ENCODE measurements around the gene SLC25A12. TPM values are rescaled to one million over a fixed set of nuclear protein-coding genes. Genes with fewer than 3 reads are reported as not detected.
A peak's percentile ranks its signal among the peaks of the same experiment; 100 is the strongest.

The SLC25A12 gene
- total RNA-seq, 1 donor = 26.8 TPM

DNA sequence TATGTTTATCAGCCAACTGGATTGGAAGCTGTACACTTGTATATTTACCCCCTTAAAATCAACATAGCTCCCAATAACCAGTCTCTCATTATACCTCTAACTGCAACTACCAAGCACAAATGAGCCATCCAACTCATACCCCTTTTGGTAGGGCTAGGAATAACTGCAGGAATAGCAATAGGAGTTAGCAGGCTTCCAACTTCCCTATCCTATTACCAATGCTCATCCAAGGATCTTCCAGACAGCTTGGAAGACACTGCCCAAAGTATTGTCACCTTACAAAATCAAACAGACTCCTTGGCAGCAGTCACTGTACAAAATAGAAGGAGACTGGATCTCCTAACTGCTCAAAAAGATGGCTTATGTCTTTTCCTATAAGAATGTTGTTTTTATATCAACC lies 61.6 kb downstream of the SLC25A12 start:
- Histone ChIP-seq H3K79me2 (ENCODE audit: insufficient read depth, low read length) (no peaks in the 10 kb centered on the region), H3K4me1 (ENCODE audit: insufficient read depth, low read length) (peaks cover 17% of the 10 kb centered on the region), H3K27me3 (ENCODE audit: insufficient read depth, low read length) (no peaks in the 10 kb centered on the region), H2AFZ (ENCODE audit: low read length) (no peak overlapping the region), H4K20me1 (ENCODE audit: insufficient read depth, low read length) (no peaks in the 10 kb centered on the region), H3K4me2 (ENCODE audit: insufficient read depth, low read length) (no peak overlapping the region), H3K36me3 (ENCODE audit: insufficient read depth, low read length) (peaks cover 41% of the 10 kb centered on the region), H3K4me3 (ENCODE audit: insufficient read depth, low read length) (no peak overlapping the region), H3K9me3 (ENCODE audit: low read depth, low read length) (peaks cover 9% of the 10 kb centered on the region), H3K27ac (ENCODE audit: low read depth, low read length) (no peak overlapping the region)
- TF ChIP-seq CTCF (IDR thresholded peaks at IDR 0.05; ENCODE audit: extremely low read depth, low read depth, low read length) = no peak
- no peak for DNase-seq (ENCODE audit: insufficient read length, low spot score, missing footprints)

DNA sequence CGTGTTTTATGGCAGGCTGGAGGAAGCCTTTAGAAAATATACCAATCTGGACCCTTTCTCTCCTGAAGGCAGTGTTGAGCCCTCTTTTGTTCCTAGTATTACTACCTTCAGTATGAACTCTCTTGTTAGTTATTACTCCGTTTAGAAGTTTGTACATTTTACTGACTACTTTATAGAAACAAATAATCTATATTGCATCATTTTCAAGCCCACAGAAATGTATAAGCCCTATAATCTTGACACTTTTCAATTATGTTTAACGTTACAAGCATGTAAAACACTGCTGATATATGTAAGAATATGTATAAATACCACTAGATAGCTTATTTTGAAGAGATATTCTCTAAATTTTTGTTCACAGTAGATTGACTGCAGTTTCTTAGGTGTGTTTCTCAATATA lies 64.0 kb downstream of the SLC25A12 start:
- no peaks in the 10 kb centered on the region for H3K27me3 ChIP-seq (ENCODE audit: insufficient read depth, low read length)
- no peak overlapping the region for H3K27ac ChIP-seq (ENCODE audit: low read depth, low read length)
- no peak overlapping the region for H3K4me3 ChIP-seq (ENCODE audit: insufficient read depth, low read length)
- H3K79me2 ChIP-seq (ENCODE audit: insufficient read depth, low read length) = no peaks in the 10 kb centered on the region
- H3K4me1 ChIP-seq (ENCODE audit: insufficient read depth, low read length) = no peaks in the 10 kb centered on the region
- H2AFZ ChIP-seq (ENCODE audit: low read length) = no peak overlapping the region
- TF ChIP-seq CTCF (IDR thresholded peaks at IDR 0.05; ENCODE audit: extremely low read depth, low read depth, low read length) = no peak
- H3K4me2 ChIP-seq (ENCODE audit: insufficient read depth, low read length) = no peak overlapping the region
- no peak for DNase-seq (ENCODE audit: insufficient read length, low spot score, missing footprints)
- H4K20me1 ChIP-seq (ENCODE audit: insufficient read depth, low read length) = no peaks in the 10 kb centered on the region
- H3K9me3 ChIP-seq (ENCODE audit: low read depth, low read length) = peaks cover 9% of the 10 kb centered on the region
- H3K36me3 ChIP-seq (ENCODE audit: insufficient read depth, low read length) = peaks cover 38% of the 10 kb centered on the region

- no peak for TF ChIP-seq CTCF (IDR thresholded peaks at IDR 0.05; ENCODE audit: extremely low read depth, low read depth, low read length)
- H3K4me1 ChIP-seq (ENCODE audit: insufficient read depth, low read length) = peaks cover 10% of the 10 kb centered on the region
Measured at GRCh38 chr2:171824086-171824485, 70.0 kb downstream of the SLC25A12 start.

DNA sequence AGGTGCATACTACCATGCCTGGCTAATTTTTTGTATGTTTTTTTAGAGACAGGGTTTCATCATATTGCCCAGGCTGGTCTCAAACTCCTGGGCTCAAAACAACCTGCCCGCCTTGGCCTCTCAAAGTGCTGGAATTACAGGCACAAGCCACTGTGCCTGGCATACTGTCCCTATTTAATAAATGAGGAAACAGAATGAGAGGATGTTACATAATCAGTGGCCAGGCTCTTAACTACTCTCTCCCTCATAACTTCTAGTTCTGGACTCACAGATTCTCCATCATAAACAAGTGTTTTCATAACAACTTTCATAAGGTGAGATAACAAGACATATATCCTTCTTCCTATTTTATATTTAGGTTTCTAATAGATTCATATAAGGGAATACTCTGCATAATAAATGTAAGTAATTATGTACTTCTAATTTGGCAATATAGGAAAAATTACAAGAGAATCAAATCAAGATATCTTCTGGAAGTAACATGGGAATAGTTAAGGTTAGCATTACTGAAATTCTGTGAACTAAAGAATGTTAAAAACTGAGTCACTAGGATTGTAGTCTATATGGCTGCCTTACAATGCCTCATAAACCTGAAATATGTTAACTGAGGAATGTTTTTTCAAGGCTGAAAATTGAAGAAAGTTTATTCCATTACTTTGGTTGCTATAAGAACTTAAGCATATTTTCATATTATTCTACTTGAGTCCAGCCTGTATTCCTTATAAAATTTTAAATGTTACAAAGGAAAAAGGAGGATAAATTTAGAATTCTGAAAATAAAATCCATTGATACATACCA lies 71.3 kb downstream of the SLC25A12 start:
- Histone ChIP-seq H3K4me2 (ENCODE audit: insufficient read depth, low read length) (no peak overlapping the region), H3K36me3 (ENCODE audit: insufficient read depth, low read length) (no peaks in the 10 kb centered on the region), H3K79me2 (ENCODE audit: insufficient read depth, low read length) (no peaks in the 10 kb centered on the region), H3K27me3 (ENCODE audit: insufficient read depth, low read length) (no peaks in the 10 kb centered on the region), H3K4me3 (ENCODE audit: insufficient read depth, low read length) (no peak overlapping the region), H3K9me3 (ENCODE audit: low read depth, low read length) (no peaks in the 10 kb centered on the region), H2AFZ (ENCODE audit: low read length) (no peak overlapping the region), H3K4me1 (ENCODE audit: insufficient read depth, low read length) (peaks cover 10% of the 10 kb centered on the region), H4K20me1 (ENCODE audit: insufficient read depth, low read length) (no peaks in the 10 kb centered on the region), H3K27ac (ENCODE audit: low read depth, low read length) (peak overlapping the region; percentile 30)
- TF ChIP-seq CTCF (IDR thresholded peaks at IDR 0.05; ENCODE audit: extremely low read depth, low read depth, low read length) = no peak
- peak; percentile 43 for DNase-seq (ENCODE audit: insufficient read length, low spot score, missing footprints)

More at GRCh38 chr2:171824086-171824485, 70.0 kb downstream of the SLC25A12 start:
- Histone ChIP-seq H3K27ac (ENCODE audit: low read depth, low read length) (no peak overlapping the region), H2AFZ (ENCODE audit: low read length) (no peak overlapping the region), H3K79me2 (ENCODE audit: insufficient read depth, low read length) (no peaks in the 10 kb centered on the region), H4K20me1 (ENCODE audit: insufficient read depth, low read length) (no peaks in the 10 kb centered on the region), H3K9me3 (ENCODE audit: low read depth, low read length) (no peaks in the 10 kb centered on the region), H3K36me3 (ENCODE audit: insufficient read depth, low read length) (no peaks in the 10 kb centered on the region), H3K27me3 (ENCODE audit: insufficient read depth, low read length) (no peaks in the 10 kb centered on the region), H3K4me3 (ENCODE audit: insufficient read depth, low read length) (no peak overlapping the region), H3K4me2 (ENCODE audit: insufficient read depth, low read length) (no peak overlapping the region)
- DNase-seq (ENCODE audit: insufficient read length, low spot score, missing footprints) = no peak
